Measurements from ENCODE around the gene NFAT5.

GRCh38 chr16:69698404-69698803 lies 132.6 kb downstream of the NFAT5 start:
- TF ChIP-seq CTCF (IDR thresholded peaks at IDR 0.05) (no peak), POLR2AphosphoS5 (IDR thresholded peaks at IDR 0.05) (no peak), EP300 (IDR thresholded peaks at IDR 0.05) (no peak), POLR2A (IDR thresholded peaks at IDR 0.05) (no peak)

Measured in suprapubic skin (tissue), 4 donors.